ENCODE measurements around the gene MT4.

The MT4 gene

DNA sequence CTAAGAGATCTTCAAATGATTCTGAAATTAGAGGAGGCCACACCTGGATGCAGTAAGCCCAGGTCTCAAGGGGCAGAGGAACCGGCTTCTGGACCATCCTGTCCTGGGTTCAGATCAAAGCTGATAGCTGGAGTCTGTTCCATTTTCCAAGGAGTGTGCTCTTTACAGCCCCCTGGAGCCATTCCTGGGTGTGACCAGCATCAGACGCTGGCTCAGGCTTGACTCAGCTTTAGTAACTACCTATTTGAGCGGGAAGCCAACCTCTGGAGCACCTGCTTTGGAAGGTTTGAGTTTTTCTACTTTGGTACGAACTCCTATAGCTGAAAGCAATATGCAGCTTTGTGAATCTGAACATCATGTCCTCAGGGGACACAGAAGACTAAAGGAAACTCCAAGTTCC is 32.2 kb upstream of the MT4 start:
- TF ChIP-seq SIN3A (IDR thresholded peaks at IDR 0.05; ENCODE audit: borderline replicate concordance, insufficient read depth, low read length), result no peak
- no peak for TF ChIP-seq TAF1 (IDR thresholded peaks at IDR 0.05; ENCODE audit: borderline replicate concordance, insufficient read depth, low read length)
- TF ChIP-seq, protein P1, sequence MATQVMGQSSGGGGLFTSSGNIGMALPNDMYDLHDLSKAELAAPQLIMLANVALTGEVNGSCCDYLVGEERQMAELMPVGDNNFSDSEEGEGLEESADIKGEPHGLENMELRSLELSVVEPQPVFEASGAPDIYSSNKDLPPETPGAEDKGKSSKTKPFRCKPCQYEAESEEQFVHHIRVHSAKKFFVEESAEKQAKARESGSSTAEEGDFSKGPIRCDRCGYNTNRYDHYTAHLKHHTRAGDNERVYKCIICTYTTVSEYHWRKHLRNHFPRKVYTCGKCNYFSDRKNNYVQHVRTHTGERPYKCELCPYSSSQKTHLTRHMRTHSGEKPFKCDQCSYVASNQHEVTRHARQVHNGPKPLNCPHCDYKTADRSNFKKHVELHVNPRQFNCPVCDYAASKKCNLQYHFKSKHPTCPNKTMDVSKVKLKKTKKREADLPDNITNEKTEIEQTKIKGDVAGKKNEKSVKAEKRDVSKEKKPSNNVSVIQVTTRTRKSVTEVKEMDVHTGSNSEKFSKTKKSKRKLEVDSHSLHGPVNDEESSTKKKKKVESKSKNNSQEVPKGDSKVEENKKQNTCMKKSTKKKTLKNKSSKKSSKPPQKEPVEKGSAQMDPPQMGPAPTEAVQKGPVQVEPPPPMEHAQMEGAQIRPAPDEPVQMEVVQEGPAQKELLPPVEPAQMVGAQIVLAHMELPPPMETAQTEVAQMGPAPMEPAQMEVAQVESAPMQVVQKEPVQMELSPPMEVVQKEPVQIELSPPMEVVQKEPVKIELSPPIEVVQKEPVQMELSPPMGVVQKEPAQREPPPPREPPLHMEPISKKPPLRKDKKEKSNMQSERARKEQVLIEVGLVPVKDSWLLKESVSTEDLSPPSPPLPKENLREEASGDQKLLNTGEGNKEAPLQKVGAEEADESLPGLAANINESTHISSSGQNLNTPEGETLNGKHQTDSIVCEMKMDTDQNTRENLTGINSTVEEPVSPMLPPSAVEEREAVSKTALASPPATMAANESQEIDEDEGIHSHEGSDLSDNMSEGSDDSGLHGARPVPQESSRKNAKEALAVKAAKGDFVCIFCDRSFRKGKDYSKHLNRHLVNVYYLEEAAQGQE (IDR thresholded peaks at IDR 0.05; ENCODE audit: insufficient read depth in 1 of 2, low read depth in 2 of 2, low read length in 2 of 2), result no peak
- no peak for TF ChIP-seq POLR2AphosphoS5 (IDR thresholded peaks at IDR 0.05; ENCODE audit: low read depth, low read length)
- TF ChIP-seq FOXP2 (optimal IDR thresholded peaks at IDR 0.05; ENCODE audit: borderline replicate concordance, extremely low read depth, extremely low read length, insufficient read depth), result no peak

DNA sequence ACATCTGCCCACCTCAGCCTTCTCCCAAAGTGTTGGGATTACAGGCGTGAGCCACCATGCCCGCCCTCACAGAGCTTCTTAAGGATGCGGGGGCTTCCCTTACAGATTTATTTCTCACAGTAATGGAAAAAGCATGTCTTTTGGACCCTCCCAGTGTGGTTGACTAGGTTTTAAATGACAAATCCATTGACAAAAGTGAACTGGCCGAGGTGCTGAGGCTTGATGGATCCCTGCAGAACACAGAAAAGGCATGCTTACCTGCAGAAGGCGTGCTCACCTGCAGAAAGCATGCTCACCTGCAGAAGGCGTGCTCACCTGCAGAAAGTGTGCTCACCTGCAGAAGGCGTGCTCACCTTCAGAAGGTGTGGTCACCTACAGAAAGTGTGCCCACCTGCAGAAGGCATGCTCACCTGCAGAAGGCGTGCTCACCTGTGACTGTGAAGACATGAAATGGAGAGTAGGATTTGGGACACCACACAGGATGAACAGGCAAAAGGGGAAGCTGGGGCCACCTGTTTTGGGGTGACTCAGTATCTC is 30.0 kb upstream of the MT4 start:
- TF ChIP-seq SIN3A (IDR thresholded peaks at IDR 0.05; ENCODE audit: borderline replicate concordance, insufficient read depth, low read length) (no peak), TAF1 (IDR thresholded peaks at IDR 0.05; ENCODE audit: borderline replicate concordance, insufficient read depth, low read length) (no peak), FOXP2 (optimal IDR thresholded peaks at IDR 0.05; ENCODE audit: borderline replicate concordance, extremely low read depth, extremely low read length, insufficient read depth) (no peak), POLR2AphosphoS5 (IDR thresholded peaks at IDR 0.05; ENCODE audit: low read depth, low read length) (no peak)
- TF ChIP-seq, protein P1 (IDR thresholded peaks at IDR 0.05; ENCODE audit: insufficient read depth in 1 of 2, low read depth in 2 of 2, low read length in 2 of 2), result no peak

DNA sequence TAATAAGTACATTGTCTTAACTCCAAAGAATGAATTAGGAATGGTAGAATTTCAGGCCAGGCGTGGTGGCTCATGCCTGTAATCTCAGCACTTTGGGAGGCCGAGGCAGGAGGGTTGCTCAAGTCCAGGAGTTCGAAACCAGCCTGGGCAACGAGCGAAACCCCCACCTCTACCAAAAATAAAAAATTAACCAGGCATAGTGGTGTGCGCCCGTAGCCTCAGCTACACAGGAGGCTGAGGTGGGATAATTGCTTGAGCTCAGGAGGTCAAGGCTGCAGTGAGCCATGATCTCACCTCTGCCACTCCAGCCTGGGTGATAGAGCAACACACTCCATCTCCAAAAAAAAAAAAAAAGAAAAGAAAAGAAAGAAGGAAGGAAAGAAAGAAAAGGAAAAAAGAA is 26.5 kb upstream of the MT4 start:
- TF ChIP-seq, protein P1 (IDR thresholded peaks at IDR 0.05; ENCODE audit: insufficient read depth in 1 of 2, low read depth in 2 of 2, low read length in 2 of 2), result no peak
- no peak for TF ChIP-seq SIN3A (IDR thresholded peaks at IDR 0.05; ENCODE audit: borderline replicate concordance, insufficient read depth, low read length)
- no peak for TF ChIP-seq TAF1 (IDR thresholded peaks at IDR 0.05; ENCODE audit: borderline replicate concordance, insufficient read depth, low read length)
- no peak for TF ChIP-seq POLR2AphosphoS5 (IDR thresholded peaks at IDR 0.05; ENCODE audit: low read depth, low read length)
- TF ChIP-seq FOXP2 (optimal IDR thresholded peaks at IDR 0.05; ENCODE audit: borderline replicate concordance, extremely low read depth, extremely low read length, insufficient read depth), result no peak

DNA sequence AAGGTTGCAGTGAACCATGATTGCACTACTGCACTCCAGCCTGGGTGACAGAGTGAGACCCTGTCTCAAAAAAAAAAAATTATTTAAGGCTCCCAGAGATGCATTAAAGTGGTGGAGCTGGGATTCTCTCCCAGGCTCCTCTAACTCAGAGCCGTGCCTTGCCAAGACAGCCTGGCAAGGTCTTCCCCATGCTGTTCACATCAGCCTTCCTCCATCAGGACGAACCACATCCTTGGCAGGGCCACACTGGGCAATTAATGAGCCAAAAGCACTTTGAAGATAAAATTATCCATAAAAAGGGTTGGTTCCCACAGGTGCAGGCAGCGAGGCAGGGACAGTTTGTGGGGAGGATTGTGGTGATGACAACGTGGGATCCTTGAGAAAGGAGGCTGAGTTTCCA is 25.2 kb upstream of the MT4 start:
- TF ChIP-seq, protein P1 (IDR thresholded peaks at IDR 0.05; ENCODE audit: insufficient read depth in 1 of 2, low read depth in 2 of 2, low read length in 2 of 2), result no peak
- no peak for TF ChIP-seq POLR2AphosphoS5 (IDR thresholded peaks at IDR 0.05; ENCODE audit: low read depth, low read length)
- TF ChIP-seq SIN3A (IDR thresholded peaks at IDR 0.05; ENCODE audit: borderline replicate concordance, insufficient read depth, low read length), result no peak
- TF ChIP-seq FOXP2 (optimal IDR thresholded peaks at IDR 0.05; ENCODE audit: borderline replicate concordance, extremely low read depth, extremely low read length, insufficient read depth), result no peak
- TF ChIP-seq TAF1 (IDR thresholded peaks at IDR 0.05; ENCODE audit: borderline replicate concordance, insufficient read depth, low read length), result no peak

DNA sequence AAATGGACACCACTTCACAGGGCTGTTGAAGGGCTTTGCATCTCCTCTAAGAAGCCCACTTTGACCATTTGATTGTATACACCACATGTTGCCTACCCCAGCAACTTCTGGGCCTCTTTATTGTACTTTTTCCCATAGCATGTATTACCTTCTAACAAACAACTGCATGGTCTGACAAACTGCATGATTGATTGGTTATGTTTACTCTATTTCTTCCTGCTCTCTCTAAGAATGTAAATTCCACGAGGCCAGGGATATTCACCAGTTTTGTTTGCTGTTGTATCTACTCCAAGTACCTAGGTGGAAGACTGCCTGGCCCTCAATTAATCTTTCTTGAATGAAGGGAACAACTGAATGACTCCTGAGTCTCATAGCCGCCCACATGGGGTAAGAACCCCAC is 22.8 kb upstream of the MT4 start:
- no peak for TF ChIP-seq SIN3A (IDR thresholded peaks at IDR 0.05; ENCODE audit: borderline replicate concordance, insufficient read depth, low read length)
- no peak for TF ChIP-seq POLR2AphosphoS5 (IDR thresholded peaks at IDR 0.05; ENCODE audit: low read depth, low read length)
- TF ChIP-seq TAF1 (IDR thresholded peaks at IDR 0.05; ENCODE audit: borderline replicate concordance, insufficient read depth, low read length), result no peak
- TF ChIP-seq, protein P1 (IDR thresholded peaks at IDR 0.05; ENCODE audit: insufficient read depth in 1 of 2, low read depth in 2 of 2, low read length in 2 of 2), result no peak
- no peak for TF ChIP-seq FOXP2 (optimal IDR thresholded peaks at IDR 0.05; ENCODE audit: borderline replicate concordance, extremely low read depth, extremely low read length, insufficient read depth)

All from PFSK-1 (cell line).